Ovary (tissue), 9 donors: ENCODE results near the gene ERMARD. TPM values are rescaled to one million over a fixed set of nuclear protein-coding genes. Genes with fewer than 3 reads are reported as not detected.

ENCODE experiments used
- DNase-seq, 5 donors: peaks; one replicate each; pipeline ENCODE4 v3.0.0-alpha.2; 2019 to 2020
- H3K27ac ChIP-seq, 2 donors: fragments of 200-600 bp; one replicate each; pipeline versions ENCODE4 v1.5.1 to v1.8.0; 2019 to 2022
- H3K27me3 ChIP-seq: fragments of 200-600 bp; one replicate; pipeline ENCODE4 v1.8.0; 2022
- H3K36me3 ChIP-seq: fragments of 200-600 bp; sonication (generic); one replicate; pipeline ENCODE4 v1.5.1; 2019
- H3K4me1 ChIP-seq: one replicate; pipeline ENCODE4 v1.8.1; 2013; ENCODE audit warnings: mild to moderate bottlenecking, moderate library complexity; ENCODE audit not compliant: insufficient read depth
- H3K4me3 ChIP-seq: fragments of 200-600 bp; sonication (generic); one replicate; pipeline ENCODE4 v1.5.1; 2017
- H3K9me3 ChIP-seq, 2 donors: fragments of 200-600 bp in 1 of 2; sonication (generic) in 1 of 2; one replicate each; pipeline versions ENCODE4 v1.5.1 to v1.8.1; 2013 to 2019; ENCODE audit warnings: mild to moderate bottlenecking in 1 of 2, moderate library complexity in 1 of 2
- CTCF ChIP-seq, 3 donors: fragments of 450-650 bp in 2 of 3; fragments of 200-600 bp in 1 of 3; IDR thresholded peaks; one replicate each; pipeline versions ENCODE4 v1.5.1 to v1.8.0; 2016 to 2022; ENCODE audit warnings: antibody characterized with exemption in 3 of 3, mild to moderate bottlenecking in 1 of 3
- EP300 ChIP-seq: sonication (generic); formaldehyde crosslinking; IDR thresholded peaks from one replicate; pipeline ENCODE4 v1.6.1; 2017; ENCODE audit warnings: antibody characterized with exemption
- POLR2A ChIP-seq: fragments of 450-650 bp; IDR thresholded peaks from one replicate; pipeline ENCODE4 v1.6.1; 2017; ENCODE audit warnings: antibody characterized with exemption, mild to moderate bottlenecking, moderate library complexity
- WGBS, 3 donors: extraction: QIAGEN DNeasy Blood & Tissue Kit in 1 of 3; methylation state at CpG; one replicate each; pipeline versions ENCODE4 v1.1.5 to v1.1.7; 2013 to 2017; 5-methylcytosine and 5-hydroxymethylcytosine counted together
- intact Hi-C, 4 donors: fragments of 100-400 bp; cut with DNase I; formaldehyde crosslinking; loops; one replicate each; pipeline versions ENCODE4 v1.11.0 to v1.15.1; 2022 to 2023
- polyA plus RNA-seq, 2 donors: library from polyadenylated mRNA; stranded (reverse); fragments of 200-250 nt in 1 of 2; fragments of 350-450 nt in 1 of 2; fragmentation: Illumina TruSeq in 1 of 2; extraction: RNeasy Lipid Tissue Mini Kit (QIAGEN cat#74804) in 1 of 2; gene quantifications; one replicate each; pipeline ENCODE4 v1.2.3, GENCODE V29; 2013 to 2014
- total RNA-seq, 7 donors: library from RNA; depleted of rRNA in 2 of 7; stranded (reverse); fragments of >200 nt in 2 of 7; fragmentation: NEBNext Ultra II Directional in 3 of 7; extraction: Animal tissue kit (Norgen Biotek cat#: 25700) in 3 of 7; gene quantifications; one replicate each; pipeline versions ENCODE4 v1.1.0 to v1.2.4, GENCODE V29; 2016 to 2023
- donor health status: DM: no; HTN: no; CAD: no; lungs with moderate emphysema.
- donor health status: DM: no; HTN: no; CAD: no.
- donor health status: Bipolar disorder and iron deficiency.
- donor health status: DM: yes; HTN: yes; CAD: no.
- donor health status: DM: no; HTN: no; CAD: no.
- donor health status: DM: yes; HTN: yes; CAD: no.

Gene ERMARD
- total and polyA plus RNA-seq, 9 donors = 15.9 to 38.0 (median 27.0) TPM

- intact Hi-C loops = loop anchor here in 1 of 4 donors (10.0 kb wide), 1 partner anchor 495 kb away; no protein-coding TSS in a partner anchor
- Histone ChIP-seq H3K4me3 (no peak overlapping the region), H3K27ac (no peak overlapping the region), H3K27me3 (no peaks in the 10 kb centered on the region), H3K36me3 (no peaks in the 10 kb centered on the region), H3K9me3 (no peaks in the 10 kb centered on the region), H3K4me1 (peaks cover 2% of the 10 kb centered on the region)
- DNase-seq = no peak
- TF ChIP-seq EP300 (no peak), CTCF (IDR thresholded peaks at IDR 0.05) (no peak)
Observed at GRCh38 chr6:169729961-169730360, 21.5 kb upstream of the ERMARD start.

- no peaks in the 10 kb centered on the region for H3K36me3 ChIP-seq
- DNase-seq = no peak
- no peaks in the 10 kb centered on the region for H3K4me1 ChIP-seq
- TF ChIP-seq POLR2A (no peak), CTCF (IDR thresholded peaks at IDR 0.05) (no peak), EP300 (no peak)
- H3K27me3 ChIP-seq = no peaks in the 10 kb centered on the region
- 43 to 53% (median 46%) methylated on average over 9 of the region's 9 CpGs for WGBS, 3 donors
- no peaks in the 10 kb centered on the region for H3K9me3 ChIP-seq
- no peak overlapping the region for H3K27ac ChIP-seq
- intact Hi-C loops = no loop called here
- H3K4me3 ChIP-seq = no peak overlapping the region
Observed at GRCh38 chr6:169738204-169738975, 13.0 kb upstream of the ERMARD start.

- DNase-seq = no peak
- 53 to 60% (median 55%) methylated on average over 2 of the region's 2 CpGs for WGBS, 3 donors
- intact Hi-C loops = no loop called here
- Histone ChIP-seq H3K27ac (no peak overlapping the region), H3K4me3 (no peak overlapping the region), H3K27me3 (no peaks in the 10 kb centered on the region), H3K4me1 (no peaks in the 10 kb centered on the region), H3K9me3 (no peaks in the 10 kb centered on the region), H3K36me3 (no peaks in the 10 kb centered on the region)
- TF ChIP-seq CTCF (IDR thresholded peaks at IDR 0.05) (no peak), POLR2A (no peak), EP300 (no peak)
Observed at GRCh38 chr6:169738976-169739529, 12.4 kb upstream of the ERMARD start.

DNA sequence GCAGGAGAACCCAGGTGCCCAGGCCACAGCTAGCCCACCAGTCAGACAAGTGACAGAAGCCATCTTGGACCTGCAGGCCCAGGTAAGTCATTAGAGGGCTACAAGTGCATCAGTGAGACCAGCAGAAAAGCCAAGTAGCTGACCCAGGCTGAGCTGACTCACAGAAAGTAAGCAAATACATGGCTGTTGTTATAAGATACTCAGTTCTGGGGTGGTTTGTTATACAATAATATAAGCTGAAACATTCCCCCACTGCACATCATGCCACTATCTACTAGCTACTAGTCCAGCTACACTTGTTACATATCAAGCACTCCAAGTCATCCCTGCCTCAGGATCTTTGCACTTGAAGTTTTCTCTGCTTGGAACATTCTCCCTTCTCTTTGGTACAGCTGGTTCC is 10.1 kb upstream of the ERMARD start:
- Histone ChIP-seq H3K4me1 (no peaks in the 10 kb centered on the region), H3K27me3 (no peaks in the 10 kb centered on the region), H3K36me3 (no peaks in the 10 kb centered on the region), H3K27ac (no peak overlapping the region), H3K4me3 (no peak overlapping the region), H3K9me3 (no peaks in the 10 kb centered on the region)
- no peak for DNase-seq
- TF ChIP-seq CTCF (IDR thresholded peaks at IDR 0.05) (no peak), POLR2A (no peak), EP300 (no peak)
- intact Hi-C loops = no loop called here
